ENCODE results near the gene PAPSS2.

GRCh38 chr10:87716348-87716670 is 56.6 kb downstream of the PAPSS2 start:
- no peak for TF ChIP-seq CTCF (conservative IDR thresholded peaks at IDR 0.05; ENCODE audit: low read length)
- no peak for TF ChIP-seq EZH2phosphoT487 (IDR thresholded peaks at IDR 0.05; ENCODE audit: borderline replicate concordance, low read depth, low read length)
